Posterior vena cava (tissue), 2 donors: ENCODE measurements around the gene MUL1. TPM values are rescaled to one million over a fixed set of nuclear protein-coding genes. Genes with fewer than 3 reads are reported as not detected.
A peak's percentile ranks its signal among the peaks of the same experiment; 100 is the strongest.

Experiments
- DNase-seq: peaks from one replicate; pipeline ENCODE4 v3.0.0-alpha.2; 2020; ENCODE audit warnings: low spot score
- intact Hi-C, 2 donors: fragments of 100-400 bp; cut with DNase I; formaldehyde crosslinking; loops; one replicate each; pipeline versions ENCODE4 v1.14.1 to v1.14.2; 2022 to 2023
- total RNA-seq, 2 donors: library from RNA; stranded (reverse); fragmentation: NEBNext Ultra II Directional; extraction: Animal tissue kit (Norgen Biotek cat#: 25700); gene quantifications; one replicate each; pipeline ENCODE4 v1.2.1, GENCODE V29; 2021
- donor health status: DM: yes; HTN: yes; CAD: no.
- donor health status: DM: yes; HTN: yes; CAD: no.

MUL1 gene
- total RNA-seq, 2 donors from 2014 or later, result 20.9 to 21.7 TPM

DNA sequence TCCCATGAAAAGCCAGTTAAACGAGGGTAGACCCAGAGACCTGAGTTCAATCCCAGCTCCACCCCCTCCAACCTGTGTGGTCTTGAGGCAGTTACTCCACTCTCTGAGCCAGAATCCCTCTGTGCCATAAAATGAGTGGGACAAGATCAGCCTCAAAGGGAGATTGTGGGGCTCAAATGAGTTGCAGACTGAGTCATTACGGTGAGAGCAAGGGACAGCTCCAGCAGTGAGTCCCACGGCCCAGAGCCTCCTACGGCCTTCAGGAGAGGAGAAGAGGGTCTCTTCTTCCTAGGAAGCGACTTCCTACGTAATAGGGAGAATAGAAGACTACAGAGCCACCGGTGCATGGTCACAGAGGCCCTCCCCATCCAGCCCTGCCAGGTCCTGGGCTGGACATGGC, 15.2 kb downstream of the MUL1 start:
- DNase-seq, result peak; percentile 13
- intact Hi-C loops, result loop anchor here (5.0 to 10.0 kb wide), 4 partner anchors 118 to 1608 kb away; no protein-coding TSS in a partner anchor

GRCh38 chr1:20491866-20492265, 16.1 kb downstream of the MUL1 start:
- peak; percentile 56 for DNase-seq
- intact Hi-C loops, result loop anchor here (5.0 to 10.0 kb wide), 4 partner anchors 117 to 1607 kb away; no protein-coding TSS in a partner anchor

DNA sequence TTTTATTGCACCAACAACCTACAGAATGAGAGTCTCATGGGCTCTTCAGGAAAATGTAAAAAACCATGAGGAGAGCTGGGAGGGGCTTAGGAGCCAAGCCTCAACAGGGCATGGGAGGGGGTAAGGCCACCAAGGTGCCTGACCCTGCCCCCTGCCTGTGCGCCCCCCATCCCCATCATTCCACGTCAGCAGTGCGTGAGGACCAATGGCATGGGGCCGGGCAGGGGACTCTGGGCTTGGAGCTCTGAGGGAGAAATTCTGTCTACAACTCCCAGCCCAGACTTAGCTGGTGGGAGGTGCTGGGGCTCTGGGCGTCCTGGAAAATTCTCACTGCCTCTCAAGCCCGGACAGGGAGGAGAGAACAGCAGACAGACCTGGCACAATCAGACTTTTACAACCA, 16.8 kb downstream of the MUL1 start:
- intact Hi-C loops, result loop anchor here (5.0 to 10.0 kb wide), 4 partner anchors 116 to 1606 kb away; no protein-coding TSS in a partner anchor
- DNase-seq, result peak; percentile 66

DNA sequence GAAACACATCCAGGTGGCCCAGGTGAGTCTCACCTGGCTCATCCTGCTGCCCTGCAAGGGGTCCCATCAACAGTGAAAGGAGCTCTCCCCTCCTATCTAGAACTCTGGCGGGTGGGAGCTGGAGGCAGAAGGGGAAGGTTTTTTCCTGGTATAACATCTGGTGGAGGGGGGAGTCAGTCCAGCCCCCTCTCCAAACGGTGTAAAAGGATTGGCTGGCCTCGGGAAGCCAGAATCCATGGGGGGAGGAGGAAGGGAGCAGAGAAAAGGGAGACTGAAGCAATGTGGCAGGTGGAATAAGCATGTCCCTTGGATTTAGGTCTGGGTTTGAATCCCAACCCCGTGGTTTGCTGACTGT, 20.7 kb downstream of the MUL1 start:
- intact Hi-C loops, result loop anchor here in 1 of 2 donors (5.0 kb wide), 1 partner anchor 275 kb away; no protein-coding TSS in a partner anchor
- no peak for DNase-seq

DNA sequence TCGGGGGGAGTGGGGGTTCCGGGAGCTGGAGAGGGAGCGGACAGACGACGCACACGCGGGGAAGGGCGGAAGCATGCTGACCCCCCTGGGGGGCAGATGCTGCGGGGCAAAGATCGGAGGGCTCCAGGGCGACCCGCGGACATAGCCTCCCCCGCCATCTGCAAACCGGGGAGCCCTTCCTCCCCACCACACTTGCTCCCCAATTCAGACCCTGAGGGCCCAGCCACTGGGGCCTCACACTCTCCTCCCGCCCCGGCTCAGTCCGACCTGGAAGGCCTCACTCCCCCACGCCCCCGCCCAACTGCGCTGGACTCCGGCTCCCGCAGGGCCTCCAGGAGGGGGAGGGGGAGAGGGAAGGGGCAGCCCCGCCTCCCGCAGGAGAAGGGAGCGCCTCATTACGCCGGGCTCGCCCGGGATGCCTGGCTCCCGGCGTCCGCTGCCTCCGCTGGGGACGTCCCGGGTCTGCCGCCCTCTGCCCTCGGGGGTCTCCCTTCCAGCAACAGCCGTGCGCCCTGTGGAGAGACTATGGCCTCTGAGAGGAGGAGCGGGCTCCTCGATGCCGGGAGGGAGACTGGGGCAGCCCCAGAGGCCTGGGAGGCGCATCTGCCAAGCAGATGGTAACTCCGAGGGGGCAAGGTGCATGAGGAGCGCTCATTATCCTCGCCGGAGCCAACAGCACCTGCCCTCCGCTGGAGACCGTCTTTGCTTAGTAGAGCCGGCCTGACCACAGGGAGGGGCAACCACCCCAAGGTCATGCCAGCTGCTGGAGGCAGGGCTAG, 21.3 kb downstream of the MUL1 start:
- intact Hi-C loops, result loop anchor here in 1 of 2 donors (5.0 kb wide), 1 partner anchor 274 kb away; no protein-coding TSS in a partner anchor
- peak; percentile 71 for DNase-seq

GRCh38 chr1:20485527-20486456, 22.2 kb downstream of the MUL1 start, which contains the start of gene CAMK2N1:
CAMK2N1 (minus strand) TSS chr1:20486210; CDS start chr1:20485379, 831 bp downstream.
- intact Hi-C loops, result loop anchor here in 1 of 2 donors (5.0 kb wide), 1 partner anchor 273 kb away; no protein-coding TSS in a partner anchor
- DNase-seq, result peak; percentile 89

GRCh38 chr1:20484519-20485462, 23.2 kb downstream of the MUL1 start:
- intact Hi-C loops, result loop anchor here in 1 of 2 donors (5.0 kb wide), 1 partner anchor 272 kb away; no protein-coding TSS in a partner anchor
- no peak for DNase-seq

DNA sequence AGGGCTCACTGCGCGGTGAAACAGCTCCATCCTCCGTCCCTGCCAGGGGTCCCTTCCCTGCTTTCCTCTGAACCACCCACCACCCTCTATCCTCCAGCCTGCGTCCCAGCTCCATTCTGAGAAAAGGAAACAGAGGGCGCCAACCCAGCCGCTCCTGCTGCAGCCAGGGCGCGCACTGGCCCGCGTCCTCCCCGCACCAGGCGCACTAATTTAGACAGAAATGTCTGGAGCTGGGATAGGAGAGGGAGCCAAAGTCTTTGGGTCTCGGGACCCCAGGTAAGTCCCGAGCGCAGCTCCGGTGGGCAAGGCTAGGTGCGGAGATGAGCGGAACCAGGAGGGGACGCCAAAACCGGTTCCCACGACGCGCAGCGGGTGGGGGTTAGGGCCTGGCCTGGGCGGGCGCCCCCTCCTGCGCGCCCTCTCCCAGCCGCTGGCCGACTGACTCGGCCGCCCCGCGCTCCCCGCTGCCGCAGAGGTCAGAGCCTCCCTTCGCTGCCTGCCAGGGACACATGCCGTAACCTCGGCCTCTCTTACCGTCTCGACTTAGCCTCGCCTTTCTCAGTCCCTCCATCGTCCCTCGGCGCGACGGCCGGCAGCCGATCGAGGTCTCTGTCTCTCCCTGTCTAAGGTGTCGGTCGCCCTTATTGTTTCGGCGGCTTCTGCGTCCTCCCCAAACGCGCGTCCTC, 24.0 kb downstream of the MUL1 start:
- DNase-seq, result no peak
- intact Hi-C loops, result no loop called here

GRCh38 chr1:20483098-20483832, 24.7 kb downstream of the MUL1 start:
- intact Hi-C loops, result no loop called here
- DNase-seq, result no peak

GRCh38 chr1:20481643-20482498, 26.1 kb downstream of the MUL1 start:
- DNase-seq, result peak; percentile 65
- intact Hi-C loops, result no loop called here

- peak; percentile 67 for DNase-seq
- intact Hi-C loops, result no loop called here
Measured at GRCh38 chr1:20480951-20481617, 26.9 kb downstream of the MUL1 start.

DNA sequence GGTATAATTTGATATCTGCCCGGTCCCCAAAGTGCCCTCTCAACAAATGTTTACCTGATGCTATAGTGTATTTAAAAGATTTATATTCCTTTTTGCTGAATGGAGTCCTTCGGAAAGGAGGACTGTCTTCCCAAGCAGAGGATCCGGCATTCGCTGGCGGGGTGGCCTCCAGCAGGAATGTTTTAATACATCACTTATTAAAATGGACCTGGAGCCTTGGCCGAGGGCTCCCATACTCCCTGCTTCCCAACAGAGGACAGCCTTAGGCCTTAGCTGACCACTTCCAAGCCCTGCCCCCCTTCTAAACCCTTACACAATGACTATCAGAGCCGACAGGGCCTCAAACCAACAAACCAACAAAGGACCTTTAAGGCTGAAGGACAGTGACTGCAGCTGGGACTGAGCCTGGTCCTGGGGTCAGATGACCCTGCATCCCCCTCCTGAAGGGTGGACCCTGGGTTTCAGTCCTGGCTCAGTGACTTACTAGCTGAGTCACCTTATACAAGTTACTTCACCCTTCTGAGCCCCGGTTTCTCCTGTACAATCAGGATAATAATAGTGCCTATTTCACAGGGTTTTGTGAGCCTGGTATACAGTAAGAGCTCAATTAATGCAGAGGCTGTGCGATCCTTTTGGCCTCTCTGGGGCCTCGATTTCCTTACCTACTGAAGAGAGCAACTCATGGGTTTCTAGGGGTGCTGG, 27.6 kb downstream of the MUL1 start:
- intact Hi-C loops, result no loop called here

GRCh38 chr1:20479840-20480239, 28.1 kb downstream of the MUL1 start:
- DNase-seq, result no peak
- intact Hi-C loops, result no loop called here

More for the DNA sequence above, 27.6 kb downstream of the MUL1 start:
- DNase-seq, result peak; percentile 48

- intact Hi-C loops, result no loop called here
- DNase-seq, result peak; percentile 26
Measured at GRCh38 chr1:20478057-20478635, 29.8 kb downstream of the MUL1 start.
